GM12874 (cell line): ENCODE measurements around the gene MEGF9.

Experiments used
- TF ChIP-seq, protein P1 (sequence below): IDR thresholded peaks from 2 replicates; pipeline ENCODE4 v1.5.1; 2011; ENCODE audit warnings: low read depth, mild to moderate bottlenecking, control low read depth, low read length, moderate library complexity; ENCODE audit not compliant: insufficient read depth

Gene MEGF9

GRCh38 chr9:120643061-120643460, 71.2 kb downstream of the MEGF9 start:
- TF ChIP-seq, protein P1, sequence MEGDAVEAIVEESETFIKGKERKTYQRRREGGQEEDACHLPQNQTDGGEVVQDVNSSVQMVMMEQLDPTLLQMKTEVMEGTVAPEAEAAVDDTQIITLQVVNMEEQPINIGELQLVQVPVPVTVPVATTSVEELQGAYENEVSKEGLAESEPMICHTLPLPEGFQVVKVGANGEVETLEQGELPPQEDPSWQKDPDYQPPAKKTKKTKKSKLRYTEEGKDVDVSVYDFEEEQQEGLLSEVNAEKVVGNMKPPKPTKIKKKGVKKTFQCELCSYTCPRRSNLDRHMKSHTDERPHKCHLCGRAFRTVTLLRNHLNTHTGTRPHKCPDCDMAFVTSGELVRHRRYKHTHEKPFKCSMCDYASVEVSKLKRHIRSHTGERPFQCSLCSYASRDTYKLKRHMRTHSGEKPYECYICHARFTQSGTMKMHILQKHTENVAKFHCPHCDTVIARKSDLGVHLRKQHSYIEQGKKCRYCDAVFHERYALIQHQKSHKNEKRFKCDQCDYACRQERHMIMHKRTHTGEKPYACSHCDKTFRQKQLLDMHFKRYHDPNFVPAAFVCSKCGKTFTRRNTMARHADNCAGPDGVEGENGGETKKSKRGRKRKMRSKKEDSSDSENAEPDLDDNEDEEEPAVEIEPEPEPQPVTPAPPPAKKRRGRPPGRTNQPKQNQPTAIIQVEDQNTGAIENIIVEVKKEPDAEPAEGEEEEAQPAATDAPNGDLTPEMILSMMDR: no peak

- TF ChIP-seq, protein P1: no peak
Observed at GRCh38 chr9:120642129-120642770, 72.0 kb downstream of the MEGF9 start.

- TF ChIP-seq, protein P1: no peak
Observed at GRCh38 chr9:120640380-120640779, 73.9 kb downstream of the MEGF9 start.

DNA sequence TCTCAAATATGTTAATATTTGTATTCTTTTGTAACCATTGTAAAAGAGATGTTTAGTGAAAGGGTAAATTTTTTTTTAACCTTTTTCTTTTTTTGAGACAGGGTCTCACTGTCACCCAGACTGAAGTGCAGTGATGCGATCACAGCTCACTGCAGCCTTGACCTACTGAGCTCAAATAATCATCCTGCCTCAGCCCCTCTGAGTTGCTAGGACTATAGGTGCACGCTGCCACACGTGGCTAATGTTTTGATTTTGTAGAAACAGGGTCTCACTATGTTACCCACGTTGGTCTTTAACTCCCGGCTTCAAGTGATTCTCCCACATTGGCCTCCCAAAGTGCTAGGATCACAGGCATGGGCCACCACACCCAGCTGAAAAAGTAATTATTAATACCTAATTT, 76.4 kb downstream of the MEGF9 start:
- TF ChIP-seq, protein P1: no peak

DNA sequence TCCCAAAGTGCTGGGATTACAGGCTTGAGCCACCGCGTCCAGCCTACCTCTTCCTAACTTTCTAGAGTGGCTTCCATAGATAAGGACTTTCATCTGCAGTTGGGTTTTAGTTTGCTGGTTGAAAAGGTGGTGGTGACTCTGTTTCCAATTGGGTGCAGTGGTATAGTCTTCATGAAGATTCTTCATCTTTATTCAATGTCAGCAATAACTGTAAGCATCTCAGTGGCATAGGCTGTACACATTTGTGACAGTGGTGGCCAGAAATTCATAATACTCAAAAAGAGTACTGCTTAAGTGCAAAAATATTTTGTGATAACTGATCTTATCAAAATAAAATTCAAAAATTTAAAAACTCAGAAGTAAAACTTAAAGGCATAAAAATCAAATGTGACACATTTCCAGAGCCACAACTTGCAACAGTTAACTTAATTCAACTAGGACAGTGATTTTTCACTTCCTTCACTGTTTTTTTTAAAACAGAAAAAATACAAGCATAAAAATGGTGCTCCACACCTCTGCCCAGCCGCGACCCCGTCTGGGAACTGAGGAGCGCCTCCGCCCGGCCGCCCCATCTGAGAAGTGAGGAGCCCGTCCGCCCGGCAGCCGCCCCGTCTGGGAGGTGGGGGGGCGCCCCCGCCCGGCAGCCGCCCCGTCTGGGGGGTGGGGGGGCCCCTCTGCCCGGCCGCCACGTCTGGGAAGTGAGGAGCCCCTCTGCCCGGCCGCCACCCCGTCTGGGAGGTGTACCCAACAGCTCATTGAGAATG, 77.9 kb downstream of the MEGF9 start:
- TF ChIP-seq, protein P1: no peak

DNA sequence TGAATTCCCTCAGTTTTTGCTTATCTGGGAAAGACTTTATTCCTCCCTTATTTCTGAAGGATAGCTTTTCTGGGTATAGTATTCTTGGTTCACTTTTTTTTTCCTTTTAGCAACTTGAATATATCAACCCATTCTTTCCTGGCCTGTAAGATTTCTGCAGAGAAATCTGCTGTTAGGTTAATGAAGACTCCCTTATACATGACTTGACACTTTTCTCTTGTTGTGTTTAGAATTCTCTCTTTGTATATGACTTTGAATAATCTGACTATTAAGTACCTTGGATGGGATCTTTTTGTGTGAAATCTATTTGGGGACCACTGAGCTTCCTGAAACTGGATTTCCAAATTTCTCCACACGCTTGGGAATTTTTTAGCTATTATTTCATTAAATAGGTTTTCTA, 79.3 kb downstream of the MEGF9 start:
- TF ChIP-seq, protein P1: no peak

GRCh38 chr9:120630333-120630732, 83.9 kb downstream of the MEGF9 start:
- TF ChIP-seq, protein P1: no peak
